ENCODE results near the gene SWSAP1.
"Not testable (repeated sequence)": the region's sequence is repeated elsewhere in the genome, so short reads cannot be mapped to it uniquely, and the experiment has no call there.

The SWSAP1 gene

DNA sequence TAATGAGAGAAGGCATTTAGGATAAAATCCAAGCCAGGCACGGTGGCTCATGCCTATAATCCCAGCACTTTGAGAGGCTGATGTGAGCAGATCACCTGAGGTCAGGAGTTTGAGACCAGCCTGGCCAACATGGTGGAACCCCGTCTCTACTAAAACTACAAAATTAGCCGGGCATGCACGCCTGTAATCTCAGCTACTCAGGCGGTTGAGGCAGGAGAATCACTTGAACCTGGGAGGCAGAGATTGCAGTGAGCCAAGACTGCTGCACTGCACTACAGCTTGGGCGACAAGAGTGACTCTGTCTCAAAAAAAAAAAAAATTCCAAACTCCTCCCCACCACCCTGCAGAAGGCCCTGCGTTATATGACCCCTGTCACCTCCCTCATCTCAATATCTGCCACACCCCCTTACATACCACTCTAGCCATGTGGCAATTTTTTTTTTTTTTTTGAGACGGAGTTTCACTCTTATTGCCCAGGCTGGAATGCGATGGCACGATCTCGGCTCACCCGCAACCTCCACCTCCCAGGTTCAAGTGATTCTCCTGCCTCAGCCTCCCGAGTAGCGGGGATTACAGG, 4.9 kb downstream of the SWSAP1 start:
- not testable (repeated sequence) for DNase-seq

DNA sequence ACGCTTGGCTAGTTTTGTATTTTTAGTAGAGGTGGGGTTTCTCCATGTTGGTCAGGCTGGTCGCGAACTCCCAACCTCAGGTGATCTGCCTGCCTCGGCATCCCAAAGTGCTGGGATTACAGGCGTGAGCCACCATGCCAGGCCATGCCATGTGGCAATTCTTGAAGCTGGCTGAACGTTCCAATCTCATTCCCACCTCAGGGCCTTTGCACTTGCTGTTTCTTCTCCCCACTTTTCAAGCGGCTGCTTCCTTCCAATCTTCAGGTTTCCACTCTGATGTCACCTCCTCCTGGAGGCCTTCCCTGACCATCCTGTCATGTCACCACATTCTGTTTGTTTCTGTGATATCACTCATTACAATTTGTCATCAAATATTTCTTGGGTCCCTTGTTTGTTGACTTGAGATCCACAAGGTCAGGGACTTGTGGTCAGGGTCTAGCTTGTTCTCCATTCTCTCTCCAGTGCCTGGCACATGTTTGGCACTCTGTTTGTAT, 5.4 kb downstream of the SWSAP1 start:
- no peak for DNase-seq

DNA sequence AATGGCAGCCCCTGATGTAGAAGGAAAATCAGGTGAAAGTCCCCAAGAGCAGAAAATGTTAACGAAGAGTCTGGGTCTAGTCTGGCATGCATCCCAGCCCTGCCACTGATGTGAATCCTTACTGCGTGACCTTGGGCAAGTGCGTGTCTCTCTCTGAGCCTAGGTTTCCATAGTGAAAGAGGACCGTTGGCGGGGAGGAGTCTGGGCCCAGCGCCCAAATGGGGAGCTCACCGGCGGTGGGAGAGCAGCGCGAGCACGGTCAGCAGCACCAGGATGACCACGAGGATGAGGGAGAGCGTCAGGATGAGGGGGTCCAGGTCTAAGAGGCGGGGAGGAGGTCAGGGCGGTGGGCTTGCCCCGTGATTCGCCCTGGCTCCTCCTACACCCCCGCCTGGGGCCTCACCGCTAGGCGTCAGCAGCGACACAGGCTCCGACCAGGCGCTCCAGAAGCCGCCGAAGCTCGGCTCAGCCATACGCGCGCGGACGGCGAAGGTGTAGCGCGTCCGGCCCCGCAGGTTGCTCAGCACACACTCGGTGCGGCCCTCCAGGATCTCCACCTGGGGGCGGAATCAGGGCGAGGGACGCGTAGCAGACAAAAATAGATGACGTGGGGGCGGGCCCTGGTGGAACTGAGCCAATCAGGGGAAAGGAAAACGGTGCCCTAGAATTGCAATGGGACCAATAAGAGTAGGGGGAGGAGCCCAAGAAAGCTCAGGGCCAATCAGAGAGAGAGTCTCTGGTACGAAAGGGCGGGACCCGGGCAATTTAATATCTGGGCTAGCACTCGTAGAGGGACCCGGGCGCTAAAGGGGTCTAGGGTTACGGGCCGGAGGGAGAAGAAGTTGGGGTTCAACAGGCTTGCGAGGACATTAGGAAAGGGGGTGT, 6.4 kb downstream of the SWSAP1 start:
- DNase-seq, result peak; percentile 94

DNA sequence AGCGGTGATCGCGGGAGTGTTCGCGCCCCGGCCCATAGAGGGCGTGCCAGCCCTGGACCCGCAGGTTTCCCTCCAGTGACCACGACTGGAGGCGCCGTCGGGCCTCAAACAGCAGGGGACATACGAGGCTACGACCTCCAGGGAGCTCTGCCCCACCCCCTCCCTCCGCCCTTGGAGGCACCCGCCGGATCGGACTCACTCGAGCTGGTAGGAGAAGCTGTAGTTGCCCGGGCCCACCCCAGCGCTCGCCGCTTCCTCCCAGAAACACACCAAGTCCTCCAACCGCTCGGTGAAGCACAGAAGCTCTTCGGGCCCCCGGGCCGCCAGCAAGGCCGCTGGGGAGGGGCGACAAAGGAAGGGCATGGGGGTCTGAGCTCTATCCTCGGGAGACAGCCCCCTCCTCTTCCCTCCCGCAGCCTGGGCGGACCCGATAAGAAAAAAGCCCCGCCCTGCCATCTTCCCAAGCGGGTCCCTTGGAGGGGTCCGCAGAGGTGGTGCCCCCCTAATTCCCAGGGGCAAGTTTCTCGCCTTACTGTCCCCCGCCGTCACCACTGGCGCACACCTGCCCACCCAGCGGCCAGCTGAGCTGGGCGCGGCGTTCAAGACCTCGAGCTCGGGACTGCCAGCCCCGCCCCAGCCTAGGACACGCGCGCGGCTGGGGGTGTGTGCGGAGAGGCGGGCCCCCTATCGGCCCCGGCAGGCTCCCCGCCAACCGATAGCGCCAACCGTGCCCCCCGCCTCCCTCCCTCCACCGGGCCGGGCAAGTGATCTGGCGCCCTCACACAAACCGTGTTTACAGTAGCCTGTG, 8.6 kb downstream of the SWSAP1 start:
- no peak for DNase-seq

DNA sequence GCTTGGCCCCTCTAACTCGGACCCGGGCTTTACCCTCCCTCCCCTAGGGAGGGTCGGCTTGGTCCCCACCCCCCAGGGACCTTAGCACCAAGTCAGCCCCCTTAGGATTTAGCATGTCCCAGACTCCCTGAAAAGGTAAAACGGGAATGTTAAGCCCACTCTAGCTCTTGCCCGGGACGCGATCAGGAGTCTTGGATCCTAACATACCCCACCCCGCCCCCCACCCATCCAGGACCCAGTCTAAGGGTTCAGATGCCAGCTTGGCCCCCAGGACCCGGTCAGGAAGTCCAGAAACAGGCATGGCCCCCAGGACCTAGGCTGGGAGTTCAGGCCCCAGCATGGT, 9.2 kb downstream of the SWSAP1 start:
- no peak for DNase-seq

GRCh38 chr19:11384778-11385129, 10.3 kb downstream of the SWSAP1 start:
- no peak for DNase-seq

DNA sequence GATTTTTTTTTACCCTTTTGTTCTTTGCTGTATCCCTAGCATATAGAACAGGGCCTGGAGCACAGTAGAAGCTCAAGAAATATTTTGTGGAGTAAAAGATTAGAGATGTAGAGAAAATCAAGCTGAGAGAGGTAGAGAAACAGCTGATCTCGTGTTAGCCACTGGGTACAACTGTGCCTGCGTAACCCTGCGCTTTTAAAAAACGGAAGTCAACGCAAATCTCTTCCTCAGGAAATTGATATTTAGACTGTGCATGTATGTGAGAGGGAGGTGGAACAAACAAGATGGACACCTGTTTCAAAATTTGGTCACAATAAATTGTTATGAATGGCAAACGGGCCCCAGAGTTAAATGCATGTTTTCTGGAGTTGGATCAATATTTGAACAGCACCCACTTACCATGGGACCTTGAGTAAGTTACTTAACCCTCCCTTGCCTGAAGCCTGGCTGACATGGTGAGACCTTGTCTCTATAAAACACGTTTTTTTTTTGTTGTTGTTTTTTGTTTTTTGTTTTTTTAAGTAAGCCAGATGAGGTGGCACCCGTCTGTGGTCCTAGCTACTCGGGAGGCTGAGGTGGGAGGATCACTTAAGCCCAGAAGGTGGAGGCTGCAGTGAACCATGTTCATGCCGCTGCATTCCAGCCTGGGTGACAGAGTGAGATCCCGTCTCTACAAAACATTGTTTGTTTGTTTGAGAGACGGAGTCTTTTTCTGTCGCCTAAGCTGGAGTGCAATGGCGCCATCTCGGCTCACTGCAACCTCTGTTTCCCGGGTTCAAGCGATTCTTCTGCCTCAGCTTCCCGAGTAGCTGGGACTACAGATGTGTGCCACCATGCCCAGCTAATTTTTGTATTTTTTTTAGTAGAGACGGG, 12.9 kb downstream of the SWSAP1 start:
- no peak for DNase-seq

- no peak for DNase-seq
Observed at GRCh38 chr19:11390359-11390758, 15.9 kb downstream of the SWSAP1 start.

GRCh38 chr19:11390933-11391680, 16.6 kb downstream of the SWSAP1 start:
- DNase-seq, result no peak

DNA sequence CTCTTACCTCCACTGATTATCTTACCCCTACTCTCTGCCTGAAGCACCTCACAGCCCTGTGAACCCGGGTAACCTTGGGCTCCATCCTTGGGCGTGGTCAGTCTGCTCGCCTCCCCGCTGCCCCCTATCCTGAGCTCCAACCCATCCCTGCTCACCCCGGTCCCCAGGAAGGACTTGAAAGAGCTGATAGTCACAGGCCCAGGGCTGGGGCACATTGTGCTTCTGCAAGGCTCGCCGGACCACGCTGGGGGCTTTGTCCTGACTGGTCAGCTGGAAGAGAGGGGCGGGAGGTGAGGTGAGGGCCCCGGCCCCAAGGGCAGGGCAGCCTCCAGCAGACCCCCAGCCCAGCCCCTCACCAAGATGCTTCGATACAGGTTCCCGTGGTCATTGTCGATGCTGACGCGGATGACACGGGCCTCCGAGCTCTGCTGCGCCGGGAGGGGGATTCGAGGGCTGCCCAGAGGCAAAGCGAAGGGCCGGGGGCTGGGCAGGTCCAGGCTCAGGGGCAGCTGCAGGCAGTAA, 22.7 kb downstream of the SWSAP1 start:
- DNase-seq, result no peak

GRCh38 chr19:11399667-11400066, 25.2 kb downstream of the SWSAP1 start:
- DNase-seq, result no peak

DNA sequence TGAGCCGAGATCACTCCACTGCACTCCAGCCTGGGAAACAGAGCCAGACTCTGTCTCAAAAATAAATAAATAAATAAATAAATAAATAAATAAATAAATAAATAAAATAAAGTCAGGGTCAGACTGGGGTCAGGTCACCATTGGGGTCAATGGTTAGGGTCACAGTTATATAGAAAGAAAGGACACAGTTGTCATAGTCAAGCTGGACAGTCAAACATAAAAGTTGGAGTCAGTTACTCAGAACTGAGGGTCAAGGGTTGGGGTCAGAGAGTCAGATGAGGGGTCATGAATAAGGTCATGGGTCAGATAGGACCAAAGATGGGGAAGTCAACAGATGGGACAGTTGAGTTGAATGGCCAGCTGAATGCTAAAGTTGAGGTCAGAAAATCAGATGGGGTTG, 26.3 kb downstream of the SWSAP1 start:
- DNase-seq, result no peak

GRCh38 chr19:11401808-11402543, 27.5 kb downstream of the SWSAP1 start:
- DNase-seq, result no peak

GRCh38 chr19:11404588-11405222, 30.2 kb downstream of the SWSAP1 start:
- no peak for DNase-seq

DNA sequence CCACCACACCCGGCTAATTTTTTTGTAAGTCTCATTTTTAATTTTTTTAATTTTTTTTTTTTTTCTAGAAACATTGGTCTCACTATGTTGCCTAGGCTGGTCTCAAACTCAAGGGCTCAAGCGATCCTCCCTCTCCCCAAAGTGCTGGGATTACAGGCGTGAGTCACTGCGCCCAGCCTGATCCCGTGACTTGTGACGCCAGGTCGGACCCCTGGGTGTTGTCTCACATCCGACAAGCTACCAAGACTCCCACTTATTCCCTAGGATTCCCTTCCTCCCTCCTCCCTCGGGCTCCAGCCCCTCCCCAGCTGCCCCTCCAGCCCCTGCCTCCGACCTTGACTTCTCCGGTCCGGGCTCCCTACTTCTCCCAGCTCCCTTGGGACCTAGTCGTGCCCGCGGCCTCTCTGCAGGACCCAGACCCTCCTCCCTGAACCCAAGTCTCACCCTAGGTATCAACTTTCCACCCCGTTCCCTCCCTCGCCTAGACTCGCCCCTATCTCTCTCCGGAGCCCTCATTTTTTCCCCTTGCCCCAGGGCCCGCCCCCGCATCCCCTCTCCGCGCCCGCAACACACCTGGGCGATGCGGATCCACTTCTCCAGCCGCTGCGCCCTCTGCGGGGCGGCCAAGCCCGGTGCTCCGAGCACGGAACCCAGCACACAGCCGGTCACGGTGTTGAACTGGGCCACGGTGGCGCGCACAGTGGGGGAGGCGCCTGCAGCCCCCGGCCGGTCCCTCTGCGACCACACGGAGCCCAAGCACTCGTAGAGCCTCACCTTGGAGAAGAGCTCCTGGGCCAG, 31.6 kb downstream of the SWSAP1 start:
- DNase-seq, result no peak

DNA sequence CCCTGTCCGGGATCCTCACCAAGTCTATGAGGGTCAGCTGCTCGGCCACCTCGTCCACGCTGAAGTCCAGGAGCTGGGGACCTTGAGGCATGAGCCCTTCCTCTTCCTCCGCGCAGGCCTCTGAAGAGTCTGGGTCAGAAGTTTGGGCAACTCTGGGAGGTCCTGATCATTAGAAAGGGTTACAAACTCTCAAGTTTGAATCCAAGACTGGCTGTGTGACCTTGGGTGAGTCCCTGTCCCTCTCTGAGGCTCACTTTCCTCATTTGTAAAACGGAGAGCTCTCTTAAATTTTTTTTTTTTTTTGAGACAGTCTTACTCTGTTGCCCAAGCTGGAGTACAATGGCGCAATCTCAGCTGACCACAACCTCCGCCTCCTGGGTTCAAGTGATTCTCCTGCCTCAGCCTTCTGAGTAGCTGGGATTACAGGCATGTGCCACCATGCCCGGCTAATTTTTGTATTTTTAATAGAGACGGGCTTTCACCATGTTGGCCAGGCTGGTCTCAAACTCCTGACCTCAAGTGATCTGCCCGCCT, 32.3 kb downstream of the SWSAP1 start:
- DNase-seq, result not testable (repeated sequence)

- no peak for DNase-seq
Observed at GRCh38 chr19:11408591-11408990, 34.1 kb downstream of the SWSAP1 start.

- no peak for DNase-seq
Observed at GRCh38 chr19:11410682-11411081, 36.2 kb downstream of the SWSAP1 start.

DNA sequence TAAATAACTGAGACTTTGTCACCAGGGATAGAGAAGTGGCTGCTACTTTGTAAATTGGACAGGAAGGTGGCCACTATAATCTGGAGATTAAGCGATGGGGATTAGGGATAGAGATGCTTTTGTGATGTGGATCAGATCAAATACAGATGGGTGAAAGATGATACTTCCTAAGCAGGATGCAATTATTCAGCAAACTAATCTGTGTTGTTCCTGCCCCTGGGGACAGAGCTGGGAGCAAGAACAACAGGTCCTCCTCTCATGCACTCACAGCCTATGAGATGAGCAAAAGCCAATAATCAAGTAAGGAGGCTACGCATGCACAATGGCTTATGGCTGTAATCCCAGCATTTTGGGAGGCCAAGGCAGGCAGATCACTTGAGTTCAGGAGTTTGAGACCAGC, 40.1 kb downstream of the SWSAP1 start:
- no peak for DNase-seq
